Measurements from ENCODE around the gene GJA8.
"Not testable (repeated sequence)": the region's sequence is repeated elsewhere in the genome, so short reads cannot be mapped to it uniquely, and the experiment has no call there.

DNA sequence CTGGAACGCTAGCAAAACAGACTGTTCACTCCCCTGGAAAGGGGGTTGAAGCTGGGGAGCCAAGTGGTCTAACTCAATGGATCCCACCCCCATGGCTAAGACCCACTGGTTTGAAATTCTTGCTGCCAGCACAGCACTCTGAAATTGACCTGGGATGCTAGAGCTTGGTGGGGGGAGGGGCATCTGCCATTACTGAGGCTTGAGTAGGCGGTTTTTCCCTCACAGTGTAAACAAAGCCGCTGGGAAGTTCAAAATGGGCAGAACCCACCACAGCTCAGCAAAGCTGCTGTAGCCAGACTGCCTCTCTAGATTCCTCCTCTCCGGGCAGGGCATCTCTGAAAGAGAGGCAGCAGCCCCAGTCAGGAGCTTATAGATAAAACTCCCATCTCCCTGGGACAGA lies 47.6 kb upstream of the GJA8 start:
- TF ChIP-seq, protein P1, sequence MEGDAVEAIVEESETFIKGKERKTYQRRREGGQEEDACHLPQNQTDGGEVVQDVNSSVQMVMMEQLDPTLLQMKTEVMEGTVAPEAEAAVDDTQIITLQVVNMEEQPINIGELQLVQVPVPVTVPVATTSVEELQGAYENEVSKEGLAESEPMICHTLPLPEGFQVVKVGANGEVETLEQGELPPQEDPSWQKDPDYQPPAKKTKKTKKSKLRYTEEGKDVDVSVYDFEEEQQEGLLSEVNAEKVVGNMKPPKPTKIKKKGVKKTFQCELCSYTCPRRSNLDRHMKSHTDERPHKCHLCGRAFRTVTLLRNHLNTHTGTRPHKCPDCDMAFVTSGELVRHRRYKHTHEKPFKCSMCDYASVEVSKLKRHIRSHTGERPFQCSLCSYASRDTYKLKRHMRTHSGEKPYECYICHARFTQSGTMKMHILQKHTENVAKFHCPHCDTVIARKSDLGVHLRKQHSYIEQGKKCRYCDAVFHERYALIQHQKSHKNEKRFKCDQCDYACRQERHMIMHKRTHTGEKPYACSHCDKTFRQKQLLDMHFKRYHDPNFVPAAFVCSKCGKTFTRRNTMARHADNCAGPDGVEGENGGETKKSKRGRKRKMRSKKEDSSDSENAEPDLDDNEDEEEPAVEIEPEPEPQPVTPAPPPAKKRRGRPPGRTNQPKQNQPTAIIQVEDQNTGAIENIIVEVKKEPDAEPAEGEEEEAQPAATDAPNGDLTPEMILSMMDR (IDR thresholded peaks at IDR 0.05; ENCODE audit: low read depth, low read length): not testable (repeated sequence)
- TF ChIP-seq, protein P2, sequence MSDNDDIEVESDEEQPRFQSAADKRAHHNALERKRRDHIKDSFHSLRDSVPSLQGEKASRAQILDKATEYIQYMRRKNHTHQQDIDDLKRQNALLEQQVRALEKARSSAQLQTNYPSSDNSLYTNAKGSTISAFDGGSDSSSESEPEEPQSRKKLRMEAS (IDR thresholded peaks at IDR 0.05; ENCODE audit: low read depth, low read length): not testable (repeated sequence)
- not testable (repeated sequence) for TF ChIP-seq POLR2A (IDR thresholded peaks at IDR 0.05; ENCODE audit: extremely low read depth, insufficient read length)
